ENCODE measurements around the gene FILIP1L. TPM values are rescaled to one million over a fixed set of nuclear protein-coding genes. Genes with fewer than 3 reads are reported as not detected.

The FILIP1L gene
- total and polyA plus RNA-seq, 2 of the 13 experiments (the other 11 are each of a cell fraction or from before 2014, with no cell fraction given), result 8.1 to 187 TPM

DNA sequence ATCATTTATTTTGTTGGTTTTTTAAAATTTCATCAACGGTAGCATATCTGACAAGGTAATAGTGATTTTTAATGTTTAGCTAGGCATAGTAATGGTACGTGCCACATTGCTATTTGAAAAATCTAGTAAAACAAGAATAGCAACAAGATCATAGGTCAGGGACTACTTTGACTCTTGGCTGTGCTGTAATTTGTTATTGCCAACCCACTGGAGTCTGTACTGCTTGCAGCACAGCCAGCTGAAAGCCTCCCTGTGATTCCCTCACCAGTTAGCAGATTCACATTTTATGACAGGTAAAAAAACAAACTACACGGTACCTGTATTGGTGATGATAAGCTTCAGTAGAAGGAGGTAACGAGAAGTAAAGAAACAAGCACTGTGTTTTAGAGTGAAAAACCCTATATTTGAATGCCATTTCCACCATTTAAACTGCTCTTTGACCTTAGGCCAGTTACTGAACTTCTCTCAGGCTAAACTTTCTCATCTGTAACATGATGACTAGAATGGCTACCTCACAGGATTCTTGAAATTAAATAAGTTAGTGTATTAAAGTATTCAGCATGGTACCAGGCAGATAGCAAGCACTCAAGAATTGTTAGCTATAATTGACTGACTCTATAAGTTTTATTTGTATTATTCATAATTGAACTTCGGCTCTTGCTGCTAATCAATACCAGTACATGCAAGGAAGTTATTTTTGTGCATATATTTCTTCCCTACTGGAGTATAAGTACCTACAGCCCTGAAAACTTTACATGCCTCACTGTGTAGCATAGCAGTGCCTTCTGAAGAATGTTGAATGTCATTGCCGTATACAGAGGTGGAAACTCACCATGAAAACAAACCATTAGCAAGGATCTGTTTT lies 16.1 kb downstream of the FILIP1L start (continued):
- TF ChIP-seq, protein P1, sequence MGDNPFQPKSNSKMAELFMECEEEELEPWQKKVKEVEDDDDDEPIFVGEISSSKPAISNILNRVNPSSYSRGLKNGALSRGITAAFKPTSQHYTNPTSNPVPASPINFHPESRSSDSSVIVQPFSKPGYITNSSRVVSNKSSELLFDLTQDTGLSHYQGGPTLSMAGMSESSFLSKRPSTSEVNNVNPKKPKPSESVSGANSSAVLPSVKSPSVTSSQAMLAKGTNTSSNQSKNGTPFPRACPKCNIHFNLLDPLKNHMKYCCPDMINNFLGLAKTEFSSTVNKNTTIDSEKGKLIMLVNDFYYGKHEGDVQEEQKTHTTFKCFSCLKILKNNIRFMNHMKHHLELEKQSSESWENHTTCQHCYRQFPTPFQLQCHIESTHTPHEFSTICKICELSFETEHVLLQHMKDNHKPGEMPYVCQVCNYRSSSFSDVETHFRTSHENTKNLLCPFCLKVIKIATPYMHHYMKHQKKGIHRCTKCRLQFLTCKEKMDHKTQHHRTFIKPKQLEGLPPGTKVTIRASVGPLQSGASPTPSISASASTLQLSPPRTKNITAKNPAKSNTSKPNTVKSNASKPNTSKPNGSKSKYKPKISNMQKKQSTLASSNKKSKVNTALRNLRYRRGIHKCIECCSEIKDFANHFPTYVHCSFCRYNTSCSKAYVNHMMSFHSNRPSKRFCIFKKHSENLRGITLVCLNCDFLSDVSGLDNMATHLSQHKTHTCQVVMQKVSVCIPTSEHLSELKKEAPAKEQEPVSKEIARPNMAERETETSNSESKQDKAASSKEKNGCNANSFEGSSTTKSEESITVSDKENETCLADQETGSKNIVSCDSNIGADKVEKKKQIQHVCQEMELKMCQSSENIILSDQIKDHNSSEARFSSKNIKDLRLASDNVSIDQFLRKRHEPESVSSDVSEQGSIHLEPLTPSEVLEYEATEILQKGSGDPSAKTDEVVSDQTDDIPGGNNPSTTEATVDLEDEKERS (CRISPR knock-in tag; IDR thresholded peaks at IDR 0.05), result no peak
- TF ChIP-seq ZBTB7B (CRISPR knock-in tag; IDR thresholded peaks at IDR 0.05), result no peak
- peak; percentile 37; the same call in 1 of the 2 replicates for TF ChIP-seq FOXK2 (IDR thresholded peaks at IDR 0.05)
- TF ChIP-seq, protein P2, sequence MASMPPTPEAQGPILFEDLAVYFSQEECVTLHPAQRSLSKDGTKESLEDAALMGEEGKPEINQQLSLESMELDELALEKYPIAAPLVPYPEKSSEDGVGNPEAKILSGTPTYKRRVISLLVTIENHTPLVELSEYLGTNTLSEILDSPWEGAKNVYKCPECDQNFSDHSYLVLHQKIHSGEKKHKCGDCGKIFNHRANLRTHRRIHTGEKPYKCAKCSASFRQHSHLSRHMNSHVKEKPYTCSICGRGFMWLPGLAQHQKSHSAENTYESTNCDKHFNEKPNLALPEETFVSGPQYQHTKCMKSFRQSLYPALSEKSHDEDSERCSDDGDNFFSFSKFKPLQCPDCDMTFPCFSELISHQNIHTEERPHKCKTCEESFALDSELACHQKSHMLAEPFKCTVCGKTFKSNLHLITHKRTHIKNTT (CRISPR knock-in tag; IDR thresholded peaks at IDR 0.05), result no peak
- no peak for TF ChIP-seq ZSCAN25 (CRISPR knock-in tag; IDR thresholded peaks at IDR 0.05)
- no peak for TF ChIP-seq SOX13 (IDR thresholded peaks at IDR 0.05)
- peak in 1 of 2 experiments; percentile 51; a peak in 2 of 4 replicates for TF ChIP-seq SOX13 (CRISPR knock-in tag; conservative IDR thresholded peaks at IDR 0.05 in 1 of 2, IDR thresholded peaks at IDR 0.05 in 1 of 2)
- TF ChIP-seq, protein P3, sequence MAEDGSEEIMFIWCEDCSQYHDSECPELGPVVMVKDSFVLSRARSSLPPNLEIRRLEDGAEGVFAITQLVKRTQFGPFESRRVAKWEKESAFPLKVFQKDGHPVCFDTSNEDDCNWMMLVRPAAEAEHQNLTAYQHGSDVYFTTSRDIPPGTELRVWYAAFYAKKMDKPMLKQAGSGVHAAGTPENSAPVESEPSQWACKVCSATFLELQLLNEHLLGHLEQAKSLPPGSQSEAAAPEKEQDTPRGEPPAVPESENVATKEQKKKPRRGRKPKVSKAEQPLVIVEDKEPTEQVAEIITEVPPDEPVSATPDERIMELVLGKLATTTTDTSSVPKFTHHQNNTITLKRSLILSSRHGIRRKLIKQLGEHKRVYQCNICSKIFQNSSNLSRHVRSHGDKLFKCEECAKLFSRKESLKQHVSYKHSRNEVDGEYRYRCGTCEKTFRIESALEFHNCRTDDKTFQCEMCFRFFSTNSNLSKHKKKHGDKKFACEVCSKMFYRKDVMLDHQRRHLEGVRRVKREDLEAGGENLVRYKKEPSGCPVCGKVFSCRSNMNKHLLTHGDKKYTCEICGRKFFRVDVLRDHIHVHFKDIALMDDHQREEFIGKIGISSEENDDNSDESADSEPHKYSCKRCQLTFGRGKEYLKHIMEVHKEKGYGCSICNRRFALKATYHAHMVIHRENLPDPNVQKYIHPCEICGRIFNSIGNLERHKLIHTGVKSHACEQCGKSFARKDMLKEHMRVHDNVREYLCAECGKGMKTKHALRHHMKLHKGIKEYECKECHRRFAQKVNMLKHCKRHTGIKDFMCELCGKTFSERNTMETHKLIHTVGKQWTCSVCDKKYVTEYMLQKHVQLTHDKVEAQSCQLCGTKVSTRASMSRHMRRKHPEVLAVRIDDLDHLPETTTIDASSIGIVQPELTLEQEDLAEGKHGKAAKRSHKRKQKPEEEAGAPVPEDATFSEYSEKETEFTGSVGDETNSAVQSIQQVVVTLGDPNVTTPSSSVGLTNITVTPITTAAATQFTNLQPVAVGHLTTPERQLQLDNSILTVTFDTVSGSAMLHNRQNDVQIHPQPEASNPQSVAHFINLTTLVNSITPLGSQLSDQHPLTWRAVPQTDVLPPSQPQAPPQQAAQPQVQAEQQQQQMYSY (CRISPR knock-in tag; IDR thresholded peaks at IDR 0.05), result no peak
- no peak for TF ChIP-seq PHB2 (IDR thresholded peaks at IDR 0.05; ENCODE audit: partially characterized antibody)
- no peak for TF ChIP-seq PHF5A (CRISPR knock-in tag; IDR thresholded peaks at IDR 0.05; ENCODE audit: low read depth, unreplicated experiment)
- no peak for TF ChIP-seq CEBPB (IDR thresholded peaks at IDR 0.05; ENCODE audit: borderline replicate concordance, low read depth, low read length)
- TF ChIP-seq, protein P4, sequence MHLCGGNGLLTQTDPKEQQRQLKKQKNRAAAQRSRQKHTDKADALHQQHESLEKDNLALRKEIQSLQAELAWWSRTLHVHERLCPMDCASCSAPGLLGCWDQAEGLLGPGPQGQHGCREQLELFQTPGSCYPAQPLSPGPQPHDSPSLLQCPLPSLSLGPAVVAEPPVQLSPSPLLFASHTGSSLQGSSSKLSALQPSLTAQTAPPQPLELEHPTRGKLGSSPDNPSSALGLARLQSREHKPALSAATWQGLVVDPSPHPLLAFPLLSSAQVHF (CRISPR knock-in tag; IDR thresholded peaks at IDR 0.05), result no peak
- no peak for TF ChIP-seq ESRRA (CRISPR knock-in tag; IDR thresholded peaks at IDR 0.05; ENCODE audit: low read depth)
- no peak for TF ChIP-seq ZNF546 (CRISPR knock-in tag; conservative IDR thresholded peaks at IDR 0.05)
- no peak for TF ChIP-seq KDM3A (CRISPR knock-in tag; IDR thresholded peaks at IDR 0.05; ENCODE audit: low read depth)

Data from HepG2 (cell line).